A673 (cell line): ENCODE results near the gene ZNF586. TPM values are rescaled to one million over a fixed set of nuclear protein-coding genes. Genes with fewer than 3 reads are reported as not detected.
"Not testable (repeated sequence)": the region's sequence is repeated elsewhere in the genome, so short reads cannot be mapped to it uniquely, and the experiment has no call there.

Source experiments
- BruUV-seq: library from RNA; stranded (reverse); fragments of 400-500 nt; replicated peaks from 2 replicates; lab custom pipeline; 2021; lab: Mats Ljungman, UMichigan
- CTCF ChIA-PET: fragments of 300-600 bp; sonication (Branson Sonifier 250); formaldehyde crosslinking; loops from one replicate; lab custom pipeline; 2022; ENCODE audit warnings: antibody characterized with exemption; lab: Charles Lee
- POLR2A ChIA-PET: fragments of 300-600 bp; sonication (Branson Sonifier 250); formaldehyde crosslinking; loops from one replicate; lab custom pipeline; 2022; ENCODE audit warnings: antibody characterized with exemption; ENCODE audit not compliant: low non-redundant PET; lab: Charles Lee
- DNase-seq: peaks from one replicate; pipeline ENCODE4 v3.0.0-alpha.2; 2015; ENCODE audit warnings: low spot score
- H3K27ac ChIP-seq: fragments of 200-600 bp; sonication (generic); 2 replicates; pipeline ENCODE4 v1.5.1; 2016; ENCODE audit warnings: mixed run types, low read depth, mild to moderate bottlenecking, mixed read lengths, antibody characterized with exemption, low read length; ENCODE audit not compliant: poor library complexity, severe bottlenecking
- H3K27me3 ChIP-seq: fragments of 200-600 bp; sonication (generic); replicated peaks from 2 replicates; pipeline ENCODE4 v1.6.1; 2017; ENCODE audit warnings: mixed run types, low read depth, mild to moderate bottlenecking, mixed read lengths, antibody characterized with exemption, low read length; ENCODE audit not compliant: insufficient read depth, poor library complexity
- H3K36me3 ChIP-seq: fragments of 200-600 bp; sonication (generic); 2 replicates; pipeline ENCODE4 v1.6.1; 2016; ENCODE audit warnings: mixed run types, mild to moderate bottlenecking, mixed read lengths, antibody characterized with exemption, low read length; ENCODE audit not compliant: insufficient read depth, poor library complexity, severe bottlenecking
- H3K4me1 ChIP-seq: fragments of 200-600 bp; sonication (generic); 2 replicates; pipeline ENCODE4 v1.6.1; 2017; ENCODE audit warnings: mixed run types, mild to moderate bottlenecking, mixed read lengths, antibody characterized with exemption, low read length; ENCODE audit not compliant: insufficient read depth, poor library complexity, severe bottlenecking
- H3K4me3 ChIP-seq: fragments of 200-600 bp; sonication (generic); 2 replicates; pipeline ENCODE4 v1.5.1; 2016; ENCODE audit warnings: low read depth, mixed run types, mild to moderate bottlenecking, mixed read lengths, low read length; ENCODE audit not compliant: poor library complexity, severe bottlenecking
- H3K9me3 ChIP-seq: fragments of 200-600 bp; sonication (generic); 2 replicates; pipeline ENCODE4 v1.6.1; 2016; ENCODE audit warnings: mixed run types, low read depth, mild to moderate bottlenecking, mixed read lengths, antibody characterized with exemption, low read length; ENCODE audit not compliant: poor library complexity, severe bottlenecking
- CTCF ChIP-seq: fragments of 300-800, 200-600 bp; sonication (generic); conservative IDR thresholded peaks from 2 replicates; pipeline ENCODE4 v1.5.1; 2017; ENCODE audit warnings: low read depth, mild to moderate bottlenecking, antibody characterized with exemption, low read length, moderate library complexity, mixed read lengths
- EZH2 ChIP-seq: fragments of 200-600 bp; sonication (generic); IDR thresholded peaks from 2 replicates; pipeline ENCODE4 v1.6.1; 2017; ENCODE audit warnings: borderline replicate concordance, low read depth, mild to moderate bottlenecking, mixed read lengths, antibody characterized with exemption, low read length; ENCODE audit not compliant: poor library complexity, severe bottlenecking
- intact Hi-C: fragments of 100-400 bp; cut with micrococcal nuclease; formaldehyde crosslinking; loops from one replicate; pipeline ENCODE4 v1.10.0; 2022; ENCODE audit not compliant: unreplicated experiment
- total RNA-seq: library from RNA; stranded (reverse); gene quantifications from 2 replicates; pipeline ENCODE4 v1.2.3, GENCODE V29; 2021

The ZNF586 gene
- total RNA-seq, 1 experiment from 2014 or later: 19.5 TPM

DNA sequence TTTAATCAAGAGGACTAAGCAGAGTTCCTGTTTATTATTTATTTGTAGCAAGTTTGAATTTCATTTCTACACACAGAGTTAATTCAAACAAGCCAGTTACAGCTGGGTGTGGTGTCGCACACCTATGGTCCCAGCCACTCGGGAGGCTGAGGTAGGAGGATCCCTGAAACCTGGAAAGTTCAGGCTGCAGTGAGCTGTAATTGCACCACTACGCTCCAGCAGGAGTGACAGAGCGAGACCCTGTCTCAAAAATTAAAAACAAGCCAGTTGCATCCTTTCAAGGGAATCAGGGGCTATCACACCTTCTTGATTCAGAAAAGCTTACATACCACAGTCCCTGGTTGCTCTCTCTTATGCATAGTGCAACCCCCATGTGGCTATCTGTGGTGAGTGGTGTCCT, 19.8 kb downstream of the ZNF586 start:
- no TSS peak for BruUV-seq
- ChIA-PET CTCF (no interaction called here), POLR2A (no interaction called here)
- Histone ChIP-seq H3K4me1 (no peaks in the 10 kb centered on the region), H3K36me3 (peaks cover 13% of the 10 kb centered on the region), H3K4me3 (no peak overlapping the region), H3K27ac (no peak overlapping the region), H3K9me3 (no peaks in the 10 kb centered on the region), H3K27me3 (no peaks in the 10 kb centered on the region)
- intact Hi-C loops: no loop called here
- TF ChIP-seq EZH2 (no peak), CTCF (no peak)
- no peak for DNase-seq

DNA sequence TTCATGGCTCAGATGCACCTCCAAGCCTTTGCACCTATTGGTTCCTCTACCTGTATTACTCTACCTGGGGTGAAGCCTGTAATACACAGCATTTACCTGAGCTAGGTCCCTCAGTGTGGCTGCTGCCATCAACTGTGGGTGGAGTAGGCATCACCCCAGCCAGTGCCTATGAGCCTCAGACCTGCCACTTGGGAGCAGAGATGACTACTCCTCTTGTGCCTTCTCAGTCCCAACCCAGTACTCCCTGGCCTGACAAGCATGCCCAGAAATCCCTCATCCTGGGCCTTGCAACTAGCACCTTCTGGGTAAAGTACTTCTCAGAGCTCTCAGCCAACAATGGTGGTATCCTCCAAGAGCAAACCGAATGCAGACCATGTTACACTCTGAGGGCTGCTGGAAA, 27.1 kb downstream of the ZNF586 start:
- H3K27ac ChIP-seq, CTCF ChIA-PET, DNase-seq, POLR2A ChIA-PET, H3K27me3 ChIP-seq, H3K4me1 ChIP-seq, H3K4me3 ChIP-seq, intact Hi-C loops, H3K36me3 ChIP-seq, H3K9me3 ChIP-seq, BruUV-seq: not testable (repeated sequence)

DNA sequence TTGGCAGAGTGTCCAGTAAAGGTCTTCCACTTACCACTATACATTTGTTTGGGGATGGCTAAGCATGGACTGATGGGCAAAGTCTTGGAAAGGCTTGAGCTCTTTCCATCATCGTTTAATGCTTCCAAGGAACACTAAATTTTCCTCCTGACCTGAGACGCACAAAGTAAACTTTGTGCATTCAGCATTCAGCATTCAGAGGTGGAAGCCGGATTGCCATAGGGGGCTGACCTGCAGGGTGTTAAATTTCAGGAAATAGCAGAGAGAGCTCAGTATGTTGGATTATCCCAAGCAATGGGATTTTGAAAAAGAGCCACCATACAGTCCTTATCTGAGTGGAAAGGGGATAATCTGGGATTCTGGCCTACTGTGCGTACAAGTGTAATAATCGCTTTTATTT, 31.2 kb downstream of the ZNF586 start:
- Histone ChIP-seq H3K9me3 (no peaks in the 10 kb centered on the region), H3K36me3 (no peaks in the 10 kb centered on the region), H3K4me1 (peaks cover 7% of the 10 kb centered on the region), H3K27me3 (no peaks in the 10 kb centered on the region), H3K27ac (no peak overlapping the region), H3K4me3 (no peak overlapping the region)
- intact Hi-C loops: no loop called here
- DNase-seq: no peak
- no peak for TF ChIP-seq CTCF
- TF ChIP-seq EZH2: no peak
- POLR2A ChIA-PET: no interaction called here
- no TSS peak for BruUV-seq
- CTCF ChIA-PET: no interaction called here

- H3K27ac ChIP-seq: no peak overlapping the region
- POLR2A ChIA-PET: no interaction called here
Observed at GRCh38 chr19:57802269-57802668, 32.8 kb downstream of the ZNF586 start.

More at GRCh38 chr19:57802269-57802668, 32.8 kb downstream of the ZNF586 start:
- Histone ChIP-seq H3K9me3 (no peaks in the 10 kb centered on the region), H3K4me3 (no peak overlapping the region), H3K27me3 (no peaks in the 10 kb centered on the region), H3K4me1 (peaks cover 7% of the 10 kb centered on the region), H3K36me3 (no peaks in the 10 kb centered on the region)
- DNase-seq: no peak
- intact Hi-C loops: no loop called here
- TF ChIP-seq CTCF (no peak), EZH2 (no peak)
- BruUV-seq: no TSS peak
- CTCF ChIA-PET: no interaction called here
